HG02938 (cell line): ENCODE results near the gene RNPEP.
"Not testable (repeated sequence)": the region's sequence is repeated elsewhere in the genome, so short reads cannot be mapped to it uniquely, and the experiment has no call there.

Experiments
- ATAC-seq: cut with Tn5 transposase; IDR thresholded peaks from one replicate; pipeline ENCODE4 v1.9.1; 2021; ENCODE audit warnings: mild to moderate bottlenecking, moderate library complexity; ENCODE audit not compliant: unreplicated experiment

RNPEP gene

DNA sequence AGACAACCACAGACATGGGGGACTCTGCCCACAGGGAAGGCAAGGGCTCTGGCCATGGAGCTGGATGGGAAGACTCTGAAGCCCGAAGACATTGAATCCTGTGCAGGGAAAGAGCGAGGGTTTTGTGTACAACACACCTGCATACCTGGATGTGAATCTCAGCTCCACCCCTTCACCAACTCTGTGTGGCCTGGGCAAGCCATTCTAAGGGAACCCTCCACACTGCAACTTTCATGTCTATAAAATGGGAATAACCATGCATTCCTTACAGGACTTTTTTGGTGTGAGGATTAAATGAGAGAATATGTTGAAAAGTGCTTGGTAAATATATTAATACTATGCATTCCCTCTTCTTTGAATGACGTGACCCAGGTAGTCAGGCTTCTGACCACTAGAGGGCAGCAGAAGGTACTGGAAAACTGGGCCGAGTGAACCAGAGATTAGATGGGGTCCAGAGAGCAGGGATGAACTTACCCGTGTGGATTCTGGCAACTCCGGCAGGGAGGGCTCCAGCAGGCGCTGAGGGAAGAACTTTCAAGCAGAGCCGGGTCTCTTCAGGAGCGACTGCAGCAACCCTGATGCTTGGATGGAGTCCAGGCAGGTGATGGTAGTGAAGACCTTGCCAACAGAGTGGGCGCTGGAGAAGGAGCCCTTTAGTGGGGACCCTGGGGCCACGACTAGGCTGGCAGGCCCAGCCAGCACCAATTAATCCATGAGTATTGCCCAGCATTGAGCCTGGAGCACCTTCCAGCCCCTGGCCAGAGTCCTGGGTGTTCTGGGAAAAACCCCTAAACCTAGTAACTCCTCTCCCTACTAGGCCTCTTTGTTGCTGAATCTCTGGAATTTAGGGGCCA is 27.1 kb downstream of the RNPEP start:
- ATAC-seq: no peak

DNA sequence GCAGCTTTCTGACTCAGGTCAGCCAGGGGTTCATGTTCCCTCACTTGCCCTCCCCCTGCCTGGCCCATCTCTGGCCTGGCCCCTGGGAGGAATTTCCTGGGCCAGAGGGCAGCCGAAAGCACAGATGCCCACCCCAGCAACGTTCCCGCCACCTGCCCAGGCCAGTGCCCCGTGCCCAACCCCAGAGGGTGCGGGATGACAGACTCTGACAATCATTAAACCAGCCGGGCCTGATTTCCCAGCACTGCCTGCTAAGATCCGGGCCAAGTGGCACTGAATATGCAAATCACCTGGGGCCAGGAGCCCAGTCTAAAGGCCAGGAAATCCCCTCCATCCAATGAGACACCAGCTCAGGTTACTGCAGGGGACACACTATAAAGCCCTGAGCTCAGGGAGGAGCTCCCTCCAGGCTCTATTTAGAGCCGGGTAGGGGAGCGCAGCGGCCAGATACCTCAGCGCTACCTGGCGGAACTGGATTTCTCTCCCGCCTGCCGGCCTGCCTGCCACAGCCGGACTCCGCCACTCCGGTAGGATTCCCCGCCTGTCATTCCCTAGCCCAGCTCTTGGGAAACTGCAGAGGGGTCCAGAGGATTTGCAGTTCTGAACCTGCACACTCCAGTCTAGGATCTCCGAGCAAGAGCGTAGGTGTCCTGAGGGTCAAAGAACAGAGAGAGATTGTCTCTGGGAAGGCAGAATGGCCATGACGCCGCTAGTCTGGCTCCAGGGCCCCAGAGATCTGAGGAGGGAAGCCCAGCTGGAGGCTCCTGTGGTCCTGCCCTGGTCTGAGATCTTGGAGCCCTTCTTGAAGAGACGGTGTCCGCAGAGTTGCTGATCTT is 27.9 kb downstream of the RNPEP start, which contains the start of gene ELF3:
ELF3 (plus strand) TSS at position 408 of the 836 bp plus-strand sequence. CDS start 550 bp downstream, outside the sequence.
- no peak for ATAC-seq

GRCh38 chr1:202011994-202012393 is 29.5 kb downstream of the RNPEP start:
- no peak for ATAC-seq

- ATAC-seq: no peak
These were observed 30.4 kb downstream of the RNPEP start for GRCh38 chr1:202012544-202013478.

DNA sequence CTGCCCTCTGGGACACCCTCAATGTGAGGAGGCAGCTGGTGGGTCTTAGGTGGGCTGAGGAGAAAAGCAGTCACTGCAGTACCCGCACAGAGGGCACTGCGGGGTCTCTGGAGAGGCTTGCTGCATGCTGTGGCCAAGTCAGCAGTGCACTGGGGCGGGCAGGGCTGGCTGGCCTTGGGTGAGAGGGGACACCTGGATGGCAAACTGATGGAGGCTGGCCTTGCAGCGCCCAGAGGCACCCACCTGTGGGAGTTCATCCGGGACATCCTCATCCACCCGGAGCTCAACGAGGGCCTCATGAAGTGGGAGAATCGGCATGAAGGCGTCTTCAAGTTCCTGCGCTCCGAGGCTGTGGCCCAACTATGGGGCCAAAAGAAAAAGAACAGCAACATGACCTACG is 31.2 kb downstream of the RNPEP start:
- ATAC-seq: no peak

- ATAC-seq: no peak
These were observed 31.6 kb downstream of the RNPEP start for GRCh38 chr1:202014060-202014459.

DNA sequence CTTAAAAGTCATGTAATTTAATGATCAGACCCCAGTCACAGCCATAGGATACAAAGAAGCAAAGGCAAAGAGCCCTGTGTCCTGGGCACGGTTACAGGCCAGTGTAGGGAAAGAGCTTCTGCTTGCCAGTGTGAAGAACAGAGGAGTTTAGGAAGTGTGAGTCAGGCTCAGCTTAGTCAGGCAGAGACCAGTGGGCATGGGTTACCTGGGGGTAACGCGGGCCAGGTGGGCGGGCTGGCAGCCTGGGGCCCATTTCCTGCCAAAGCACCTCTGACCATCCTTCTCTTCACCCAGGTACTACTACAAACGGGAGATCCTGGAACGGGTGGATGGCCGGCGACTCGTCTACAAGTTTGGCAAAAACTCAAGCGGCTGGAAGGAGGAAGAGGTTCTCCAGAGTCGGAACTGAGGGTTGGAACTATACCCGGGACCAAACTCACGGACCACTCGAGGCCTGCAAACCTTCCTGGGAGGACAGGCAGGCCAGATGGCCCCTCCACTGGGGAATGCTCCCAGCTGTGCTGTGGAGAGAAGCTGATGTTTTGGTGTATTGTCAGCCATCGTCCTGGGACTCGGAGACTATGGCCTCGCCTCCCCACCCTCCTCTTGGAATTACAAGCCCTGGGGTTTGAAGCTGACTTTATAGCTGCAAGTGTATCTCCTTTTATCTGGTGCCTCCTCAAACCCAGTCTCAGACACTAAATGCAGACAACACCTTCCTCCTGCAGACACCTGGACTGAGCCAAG is 32.6 kb downstream of the RNPEP start:
- no peak for ATAC-seq

GRCh38 chr1:202015662-202015937 is 33.2 kb downstream of the RNPEP start:
- ATAC-seq: no peak

GRCh38 chr1:202016022-202016810 is 33.8 kb downstream of the RNPEP start:
- no peak for ATAC-seq

GRCh38 chr1:202016811-202017748 is 34.6 kb downstream of the RNPEP start:
- no peak for ATAC-seq

GRCh38 chr1:202017749-202018467 is 35.5 kb downstream of the RNPEP start:
- no peak for ATAC-seq

DNA sequence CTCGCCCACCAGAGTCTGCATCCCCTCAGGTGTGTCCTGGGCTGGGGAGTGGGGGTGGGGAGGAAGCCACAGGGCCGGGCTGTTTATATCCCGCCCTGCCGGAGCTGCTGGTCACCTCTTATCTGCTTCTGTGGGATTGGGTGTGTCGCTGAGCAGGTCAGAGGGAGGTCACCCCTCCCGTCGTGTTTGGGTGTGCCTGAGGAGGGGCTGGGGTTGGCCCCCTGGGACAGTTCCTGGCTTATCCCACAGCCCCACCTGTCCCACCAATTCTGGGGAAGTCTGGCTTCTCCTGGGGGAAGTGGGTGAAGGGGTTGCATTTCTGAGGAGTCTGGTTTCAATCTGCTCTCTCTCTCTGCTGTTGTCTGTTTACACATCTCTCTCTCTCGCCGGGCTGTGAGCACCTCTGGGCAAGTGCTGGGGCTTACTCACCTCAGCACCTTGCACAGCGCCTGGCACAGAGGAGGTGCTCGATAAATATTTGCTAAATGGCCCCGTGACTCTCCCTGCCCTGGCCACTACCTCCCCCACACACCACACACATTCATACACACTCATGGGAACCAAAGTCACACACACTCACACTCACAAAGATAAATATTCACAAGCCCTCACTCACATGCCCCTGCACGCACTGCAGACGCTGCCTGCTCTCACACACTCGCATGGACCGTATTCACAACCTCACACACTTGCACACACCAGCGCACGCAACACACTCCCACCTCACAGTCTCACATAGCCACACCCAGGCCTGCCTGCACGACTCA is 36.2 kb downstream of the RNPEP start:
- no peak for ATAC-seq

- not testable (repeated sequence) for ATAC-seq
These were observed 36.7 kb downstream of the RNPEP start for GRCh38 chr1:202019235-202019558.

DNA sequence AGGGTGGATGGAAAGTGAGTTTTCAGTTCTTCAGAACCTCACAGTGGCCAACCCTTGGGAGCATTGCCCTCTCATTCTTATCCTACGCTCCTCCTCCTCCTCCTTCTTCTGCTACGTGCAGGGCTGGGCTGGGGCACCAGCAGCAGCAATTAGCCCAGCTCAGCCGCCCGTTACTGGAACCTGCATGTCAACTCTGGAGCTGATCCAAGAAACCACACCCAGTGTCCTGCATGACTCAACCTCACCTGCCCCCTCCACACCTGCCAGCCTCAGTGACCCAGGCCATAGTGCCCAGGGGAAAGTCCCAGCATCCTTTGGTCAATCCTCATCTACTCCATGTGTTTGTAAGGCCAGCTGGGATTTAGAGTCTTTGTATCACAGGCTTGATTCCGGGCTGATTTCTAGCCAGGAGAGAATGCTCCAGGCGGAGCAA is 40.6 kb downstream of the RNPEP start:
- no peak for ATAC-seq

GRCh38 chr1:202029171-202029665 is 46.8 kb downstream of the RNPEP start:
- no peak for ATAC-seq

- no peak for ATAC-seq
These were observed 47.3 kb downstream of the RNPEP start for GRCh38 chr1:202029727-202030126.

- ATAC-seq: no peak
These were observed 49.3 kb downstream of the RNPEP start for GRCh38 chr1:202031796-202032195.
